Karpas-422 (cell line): Measurements from ENCODE around the gene GAGE1. TPM values are rescaled to one million over a fixed set of nuclear protein-coding genes. Genes with fewer than 3 reads are reported as not detected.
A peak's percentile ranks its signal among the peaks of the same experiment; 100 is the strongest.
"Not testable (repeated sequence)": the region's sequence is repeated elsewhere in the genome, so short reads cannot be mapped to it uniquely, and the experiment has no call there.

Experiments used
- DNase-seq: peaks from one replicate; pipeline ENCODE4 v3.0.0-alpha.2; 2015
- H2AFZ ChIP-seq: fragments of 200-600 bp; sonication (generic); 2 replicates; pipeline ENCODE4 v1.6.1; 2014; ENCODE audit warnings: antibody characterized with exemption, low read length, mixed read lengths
- H3K27ac ChIP-seq: fragments of 200-600 bp; sonication (generic); 2 replicates; pipeline ENCODE4 v1.5.1; 2014; ENCODE audit warnings: mild to moderate bottlenecking, low read length, moderate library complexity
- H3K27me3 ChIP-seq: fragments of 200-600 bp; sonication (generic); 2 replicates; pipeline ENCODE4 v1.6.1; 2014; ENCODE audit warnings: low read length, mixed read lengths
- H3K36me3 ChIP-seq: fragments of 200-600 bp; sonication (generic); 2 replicates; pipeline ENCODE4 v1.6.1; 2014; ENCODE audit warnings: low read length, mixed read lengths; ENCODE audit not compliant: insufficient read depth
- H3K4me1 ChIP-seq: fragments of 200-600 bp; sonication (generic); 2 replicates; pipeline ENCODE4 v1.6.1; 2014; ENCODE audit warnings: mild to moderate bottlenecking, low read length, mixed read lengths
- H3K4me2 ChIP-seq: fragments of 200-600 bp; sonication (generic); 2 replicates; pipeline ENCODE4 v1.6.1; 2014; ENCODE audit warnings: low read length, low read depth, mild to moderate bottlenecking; ENCODE audit not compliant: poor library complexity, severe bottlenecking
- H3K4me3 ChIP-seq: fragments of 200-600 bp; sonication (generic); 2 replicates; pipeline ENCODE4 v1.5.1; 2014; ENCODE audit warnings: mild to moderate bottlenecking, antibody characterized with exemption, low read length, mixed read lengths
- H3K79me2 ChIP-seq: fragments of 200-600 bp; sonication (generic); 2 replicates; pipeline ENCODE4 v1.6.1; 2014; ENCODE audit warnings: mild to moderate bottlenecking, low read length, mixed read lengths
- H3K9ac ChIP-seq: fragments of 200-600 bp; sonication (generic); 2 replicates; pipeline ENCODE4 v1.6.0; 2014; ENCODE audit warnings: low read length
- H3K9me2 ChIP-seq: fragments of 200-600 bp; sonication (generic), shearing (Covaris generic); replicated peaks from 2 replicates; pipeline ENCODE4 v1.6.0; 2014; ENCODE audit warnings: mild to moderate bottlenecking, low read length, moderate library complexity; ENCODE audit not compliant: insufficient read depth
- H3K9me3 ChIP-seq: fragments of 300-700, 200-600 bp; sonication (generic); 2 replicates; pipeline ENCODE4 v1.6.1; 2014; ENCODE audit warnings: low read length, mixed read lengths
- H4K20me1 ChIP-seq: fragments of 200-600 bp; sonication (generic); 2 replicates; pipeline ENCODE4 v1.6.1; 2014; ENCODE audit warnings: mild to moderate bottlenecking, antibody characterized with exemption, low read length, low read depth; ENCODE audit not compliant: insufficient read depth
- total RNA-seq: library from RNA; depleted of rRNA; stranded (reverse); fragments of >200 nt; shearing (Covaris generic); gene quantifications from 2 replicates; pipeline ENCODE4 v1.2.3, GENCODE V29; 2014; ENCODE audit warnings: low replicate concordance

GAGE1 gene
- total RNA-seq, 1 experiment from 2014 or later, result not detected

GRCh38 chrX:49589769-49590478 lies 8.9 kb upstream of the GAGE1 start:
- H3K36me3 ChIP-seq, H3K27me3 ChIP-seq, H3K9ac ChIP-seq, H2AFZ ChIP-seq, H3K27ac ChIP-seq, H3K4me2 ChIP-seq, H3K9me3 ChIP-seq, H4K20me1 ChIP-seq, H3K4me3 ChIP-seq, H3K9me2 ChIP-seq, H3K4me1 ChIP-seq, H3K79me2 ChIP-seq, DNase-seq: not testable (repeated sequence)

GRCh38 chrX:49590488-49590887 lies 8.3 kb upstream of the GAGE1 start:
- H3K27ac ChIP-seq, H4K20me1 ChIP-seq, H3K79me2 ChIP-seq, H3K4me2 ChIP-seq, H3K9me3 ChIP-seq, H3K9me2 ChIP-seq, H3K27me3 ChIP-seq, H3K4me3 ChIP-seq, DNase-seq, H3K9ac ChIP-seq, H3K4me1 ChIP-seq, H3K36me3 ChIP-seq, H2AFZ ChIP-seq: not testable (repeated sequence)

- Histone ChIP-seq H3K27ac (no peak overlapping the region), H4K20me1 (no peaks in the 10 kb centered on the region), H2AFZ (no peak overlapping the region), H3K9me3 (no peaks in the 10 kb centered on the region), H3K36me3 (no peaks in the 10 kb centered on the region), H3K4me2 (no peak overlapping the region), H3K79me2 (no peaks in the 10 kb centered on the region), H3K27me3 (no peaks in the 10 kb centered on the region), H3K9me2 (no peaks in the 10 kb centered on the region), H3K4me1 (no peaks in the 10 kb centered on the region), H3K9ac (no peak overlapping the region), H3K4me3 (no peak overlapping the region)
- no peak for DNase-seq
These were observed 12.0 kb downstream of the GAGE1 start for GRCh38 chrX:49610718-49611310.

DNA sequence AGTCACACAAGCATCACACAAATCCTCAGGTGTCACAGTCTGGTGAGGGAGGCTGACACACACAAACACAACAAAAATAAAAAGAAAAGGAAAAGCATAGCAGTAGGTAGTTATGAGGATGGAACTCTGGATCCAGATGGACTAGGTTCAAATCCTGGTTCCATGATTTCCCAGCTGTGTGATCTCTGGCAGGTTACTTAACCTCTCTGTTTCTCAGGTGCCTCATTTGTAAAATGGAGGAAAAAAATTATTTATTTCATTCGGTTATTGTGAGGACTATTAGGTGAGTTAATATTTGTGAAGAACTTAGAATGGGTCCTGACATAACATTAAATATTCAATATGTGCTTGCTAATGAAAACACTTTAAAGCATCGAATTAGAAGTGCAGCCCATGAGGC lies 19.8 kb downstream of the GAGE1 start:
- H3K4me2 ChIP-seq, result no peak overlapping the region
- H3K9me2 ChIP-seq, result no peaks in the 10 kb centered on the region
- no peaks in the 10 kb centered on the region for H3K79me2 ChIP-seq
- H3K36me3 ChIP-seq, result no peaks in the 10 kb centered on the region
- no peaks in the 10 kb centered on the region for H3K27me3 ChIP-seq
- no peaks in the 10 kb centered on the region for H3K9me3 ChIP-seq
- H3K4me1 ChIP-seq, result no peaks in the 10 kb centered on the region
- no peak overlapping the region for H2AFZ ChIP-seq
- no peaks in the 10 kb centered on the region for H4K20me1 ChIP-seq
- no peak for DNase-seq
- H3K4me3 ChIP-seq, result no peak overlapping the region
- no peak overlapping the region for H3K27ac ChIP-seq
- H3K9ac ChIP-seq, result no peak overlapping the region

DNA sequence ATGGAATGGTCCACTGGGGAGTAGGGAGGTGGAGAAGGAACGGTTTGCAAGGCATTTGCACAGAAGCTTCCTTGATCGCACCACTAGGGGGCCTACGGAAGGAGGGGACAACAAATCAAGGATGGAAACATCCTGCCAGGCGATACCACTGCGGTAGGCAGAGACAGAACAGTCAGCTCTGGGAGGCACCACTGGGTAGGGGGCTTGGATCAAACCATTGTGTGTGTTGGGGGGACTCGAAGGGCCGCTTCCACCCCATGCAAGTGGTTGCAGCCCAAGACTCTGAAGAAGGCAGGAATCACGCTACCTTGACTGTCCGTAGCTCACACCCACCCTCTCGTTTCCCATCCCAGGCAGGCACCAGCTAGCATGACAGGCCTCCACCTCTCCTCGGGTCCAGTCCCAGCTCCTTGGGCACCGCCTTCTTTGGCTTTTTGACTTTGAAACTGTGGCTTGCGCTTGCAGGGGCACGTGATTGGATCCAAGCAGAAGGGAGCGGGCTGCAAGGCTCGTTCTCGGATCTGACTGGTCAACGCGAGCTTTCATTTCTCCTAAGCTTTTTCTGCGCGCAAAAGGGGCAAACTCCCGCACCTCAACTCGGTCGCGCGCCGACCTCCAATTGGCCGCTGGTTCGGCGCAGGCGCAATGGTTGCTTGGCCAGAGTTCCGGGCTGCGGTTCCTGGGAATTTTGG lies 28.4 kb downstream of the GAGE1 start:
- Histone ChIP-seq H3K4me3 (no peak overlapping the region), H4K20me1 (no peaks in the 10 kb centered on the region), H3K4me1 (peaks cover 19% of the 10 kb centered on the region), H3K4me2 (no peak overlapping the region), H3K9me2 (no peaks in the 10 kb centered on the region), H3K36me3 (no peaks in the 10 kb centered on the region), H2AFZ (no peak overlapping the region), H3K27me3 (no peaks in the 10 kb centered on the region), H3K9ac (no peak overlapping the region), H3K79me2 (no peaks in the 10 kb centered on the region), H3K27ac (no peak overlapping the region), H3K9me3 (no peaks in the 10 kb centered on the region)
- DNase-seq, result peak; percentile 69

DNA sequence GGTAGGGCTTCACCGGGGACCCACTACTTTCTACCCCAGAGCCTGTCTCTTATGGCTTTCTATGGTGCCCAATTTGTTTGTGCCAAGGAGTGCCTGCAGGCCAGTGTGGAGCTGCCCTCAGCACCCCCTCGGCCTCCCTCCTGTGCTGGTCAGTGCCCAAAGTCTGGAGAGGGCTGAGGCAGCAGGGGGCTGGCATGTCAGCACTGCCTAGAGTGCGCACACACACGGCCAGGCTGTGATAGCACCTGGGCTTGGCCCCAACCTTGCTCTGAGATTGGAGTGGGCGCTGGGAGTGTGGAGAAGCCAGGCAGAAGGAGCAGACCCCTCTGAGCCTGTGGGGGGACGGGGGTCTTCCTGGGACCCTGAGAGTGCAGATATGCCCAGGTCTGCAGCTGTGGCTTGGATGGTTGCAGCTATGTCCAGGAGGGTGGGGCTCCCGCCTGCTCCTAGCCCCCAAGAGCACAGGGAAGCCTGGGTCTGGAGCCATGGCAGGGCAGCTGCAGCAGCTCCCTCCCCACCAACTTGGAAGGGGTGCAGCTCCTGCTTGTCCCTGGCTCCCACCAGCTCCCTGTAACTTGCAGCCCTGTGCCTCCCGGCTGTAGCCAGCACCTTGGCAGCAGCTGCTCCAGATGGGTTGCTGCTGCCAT lies 46.3 kb downstream of the GAGE1 start:
- no peaks in the 10 kb centered on the region for H3K27me3 ChIP-seq
- no peak for DNase-seq
- H3K9ac ChIP-seq, result no peak overlapping the region
- no peaks in the 10 kb centered on the region for H3K9me3 ChIP-seq
- H3K36me3 ChIP-seq, result no peaks in the 10 kb centered on the region
- H3K4me3 ChIP-seq, result no peak overlapping the region
- H3K4me1 ChIP-seq, result peaks cover 41% of the 10 kb centered on the region
- no peaks in the 10 kb centered on the region for H3K79me2 ChIP-seq
- no peak overlapping the region for H3K4me2 ChIP-seq
- H3K27ac ChIP-seq, result no peak overlapping the region
- no peak overlapping the region for H2AFZ ChIP-seq
- no peaks in the 10 kb centered on the region for H4K20me1 ChIP-seq
- H3K9me2 ChIP-seq, result no peaks in the 10 kb centered on the region

DNA sequence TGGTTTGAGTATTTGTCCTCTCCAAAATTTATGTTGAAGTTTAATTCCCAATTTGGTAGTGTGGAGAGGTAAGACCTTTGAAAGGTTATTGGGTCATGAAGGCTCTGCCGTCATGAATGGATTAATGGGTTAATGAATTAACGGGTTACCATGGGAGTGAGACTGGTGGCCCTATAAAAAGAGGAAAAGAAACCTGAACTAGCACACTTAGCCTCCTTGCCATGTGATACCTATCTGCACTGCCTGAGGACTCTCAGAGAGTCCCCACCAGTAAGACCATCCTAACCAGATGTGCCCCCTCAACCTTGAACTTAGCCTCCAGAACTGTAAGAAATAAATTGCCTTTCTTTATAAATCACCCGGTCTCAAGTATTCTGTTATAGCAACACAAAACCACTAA lies 57.7 kb downstream of the GAGE1 start:
- no peaks in the 10 kb centered on the region for H3K9me3 ChIP-seq
- H3K27me3 ChIP-seq, result no peaks in the 10 kb centered on the region
- no peaks in the 10 kb centered on the region for H4K20me1 ChIP-seq
- H3K4me1 ChIP-seq, result peaks cover 25% of the 10 kb centered on the region
- H3K4me2 ChIP-seq, result no peak overlapping the region
- no peak overlapping the region for H2AFZ ChIP-seq
- H3K4me3 ChIP-seq, result no peak overlapping the region
- no peak overlapping the region for H3K9ac ChIP-seq
- H3K36me3 ChIP-seq, result no peaks in the 10 kb centered on the region
- no peaks in the 10 kb centered on the region for H3K79me2 ChIP-seq
- H3K9me2 ChIP-seq, result no peaks in the 10 kb centered on the region
- peak overlapping the region; percentile 54 for H3K27ac ChIP-seq
- DNase-seq, result peak; percentile 52
